CMK (cell line): ENCODE measurements around the gene ALDH2.
"Not testable (repeated sequence)": the region's sequence is repeated elsewhere in the genome, so short reads cannot be mapped to it uniquely, and the experiment has no call there.

Source experiments
- DNase-seq: peaks from one replicate; pipeline ENCODE4 v3.0.0-alpha.2; 2010; ENCODE audit warnings: low read depth

Gene ALDH2

GRCh38 chr12:111827907-111828306, 61.2 kb downstream of the ALDH2 start:
- no peak for DNase-seq

DNA sequence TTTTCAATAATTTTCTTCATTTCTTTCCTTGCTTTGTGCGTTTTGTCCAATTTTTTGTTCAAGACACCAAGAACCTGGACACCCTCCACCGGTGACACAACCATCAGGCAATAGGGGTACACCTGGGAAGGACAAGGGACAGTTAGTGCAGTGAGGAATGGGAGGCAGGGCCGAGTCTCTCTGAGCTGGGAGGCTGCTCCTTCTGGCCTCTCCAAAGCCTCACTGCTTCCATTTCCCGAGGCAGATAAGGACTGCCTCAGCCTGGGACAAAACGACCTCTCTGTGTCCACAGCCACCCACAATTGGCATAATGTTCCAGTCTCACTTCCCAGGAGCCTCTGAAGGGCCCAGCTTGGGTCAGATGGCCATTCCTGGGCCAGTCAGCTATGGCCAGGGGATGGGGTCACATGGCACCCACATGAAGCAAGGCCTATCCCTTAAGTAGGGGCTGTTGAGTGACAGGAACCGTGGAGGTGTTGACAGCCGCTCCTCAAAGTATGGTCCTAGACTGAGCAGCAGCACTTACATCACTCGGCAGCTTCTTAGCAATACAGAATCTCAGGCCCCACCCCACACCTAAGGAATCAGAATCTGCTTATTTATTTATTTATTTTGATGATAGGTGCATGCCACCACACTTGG, 61.7 kb downstream of the ALDH2 start:
- no peak for DNase-seq

DNA sequence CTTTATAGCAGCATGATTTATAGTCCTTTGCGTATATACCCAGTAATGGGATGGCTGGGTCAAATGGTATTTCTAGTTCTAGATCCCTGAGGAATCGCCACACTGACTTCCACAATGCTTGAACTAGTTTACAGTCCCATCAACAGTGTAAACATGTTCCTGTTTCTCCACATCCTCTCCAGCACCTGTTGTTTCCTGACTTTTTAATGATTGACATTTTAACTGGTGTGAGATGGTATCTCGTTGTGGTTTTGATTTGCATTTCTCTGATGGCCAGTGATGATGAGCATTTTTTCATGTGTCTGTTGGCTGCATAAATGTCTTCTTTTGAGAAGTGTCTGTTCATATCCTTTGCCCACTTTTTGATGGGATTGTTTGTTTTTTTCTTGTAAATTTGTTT, 62.9 kb downstream of the ALDH2 start:
- not testable (repeated sequence) for DNase-seq

- peak; percentile 44 for DNase-seq
Measured at GRCh38 chr12:111834740-111835386, 68.1 kb downstream of the ALDH2 start.

DNA sequence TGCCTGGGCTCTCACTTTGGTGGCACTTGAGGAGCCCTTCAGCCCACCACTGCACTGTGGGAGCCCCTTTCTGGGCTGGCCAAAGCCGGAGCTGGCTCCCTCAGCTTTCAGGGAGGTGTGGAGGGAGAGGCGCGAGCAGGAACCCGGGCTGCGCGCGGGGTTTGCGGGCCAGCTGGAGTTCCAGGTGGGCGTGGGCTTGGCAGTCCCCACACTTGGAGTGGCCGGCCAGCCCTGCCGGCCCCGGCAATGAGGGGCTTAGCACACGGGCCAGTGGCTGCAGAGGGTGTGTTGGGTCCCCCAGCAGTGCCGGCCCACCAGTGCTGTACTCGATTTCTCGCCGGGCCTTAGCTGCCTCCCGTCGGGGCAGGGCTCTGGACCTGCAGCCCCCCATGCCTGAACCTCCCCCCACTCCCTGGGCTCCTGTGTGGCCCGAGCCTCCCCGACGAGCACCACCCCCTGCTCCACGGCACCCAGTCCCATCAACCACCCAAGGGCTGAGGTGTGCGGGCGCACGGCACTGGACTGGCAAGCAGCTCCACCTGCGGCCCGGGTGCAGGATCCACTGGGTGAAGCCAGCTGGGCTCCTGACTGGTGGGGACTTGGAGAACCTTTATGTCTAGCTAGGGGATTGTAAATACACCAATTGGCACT, 68.9 kb downstream of the ALDH2 start:
- DNase-seq: not testable (repeated sequence)

GRCh38 chr12:111838353-111838752, 71.6 kb downstream of the ALDH2 start:
- DNase-seq: no peak

DNA sequence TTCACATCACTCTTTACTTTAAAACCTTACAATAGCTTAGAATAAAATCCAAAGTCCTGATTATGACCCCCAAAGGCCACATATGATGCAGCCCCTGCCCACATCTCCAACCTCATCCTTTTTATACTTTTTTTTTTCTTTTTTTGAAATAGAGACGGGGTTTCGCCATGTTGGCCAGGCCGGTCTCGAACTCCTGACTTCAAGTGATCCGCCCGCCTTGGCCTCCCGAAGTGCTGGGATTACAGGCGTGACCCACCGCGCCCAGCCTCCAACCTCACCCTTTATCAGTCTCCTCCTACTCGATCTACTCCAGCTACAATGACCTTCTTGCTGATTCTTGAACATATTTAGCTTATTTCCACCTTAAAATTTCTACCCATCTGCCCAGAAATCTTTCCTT, 74.1 kb downstream of the ALDH2 start:
- no peak for DNase-seq

- DNase-seq: no peak
Measured at GRCh38 chr12:111841236-111841749, 74.6 kb downstream of the ALDH2 start.

DNA sequence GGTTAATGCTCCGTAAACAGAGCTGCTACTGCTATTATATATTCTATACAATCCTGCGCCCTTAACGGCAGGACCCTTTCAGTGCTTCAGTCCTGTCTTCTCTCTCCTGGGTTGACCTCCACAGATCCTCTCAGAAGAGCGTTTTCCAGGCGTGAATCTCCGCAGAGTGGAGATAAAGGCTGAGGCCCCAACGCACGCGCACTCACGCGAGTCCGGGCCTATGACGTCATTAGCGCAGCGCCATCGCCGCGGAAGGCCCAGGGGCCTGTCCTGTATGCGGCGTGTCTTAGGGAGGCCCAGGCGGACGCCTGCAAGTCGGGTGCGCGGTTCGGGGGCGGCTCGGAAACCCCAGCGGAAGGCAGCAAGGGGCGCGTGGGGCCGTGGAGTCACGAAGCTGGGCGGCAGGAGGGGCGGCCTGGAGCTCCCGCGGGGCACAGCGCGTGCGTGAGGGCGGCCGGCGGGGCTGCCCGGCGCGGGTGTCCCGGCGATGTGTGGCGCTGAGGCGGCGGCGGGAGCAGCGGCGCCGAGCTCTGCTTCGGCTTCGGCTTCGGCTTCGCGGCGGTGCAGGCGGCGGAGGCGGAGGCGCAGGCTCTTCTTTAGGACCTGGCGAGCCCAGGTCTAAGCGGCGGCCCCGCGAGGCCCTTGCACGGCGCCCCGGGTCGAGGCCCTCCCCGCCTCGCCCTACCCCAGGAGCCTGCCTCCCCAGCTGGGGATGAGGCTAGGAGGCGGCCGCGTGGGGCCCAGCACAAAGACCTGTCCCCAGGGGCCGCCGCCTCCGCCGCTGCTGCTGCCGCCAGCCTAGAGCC, 75.2 kb downstream of the ALDH2 start, which contains the start of gene MAPKAPK5:
MAPKAPK5 (plus strand) TSS at position 479 of the 806 bp plus-strand sequence. CDS start 506 bp downstream, outside the sequence.
- DNase-seq: peak; percentile 92

DNA sequence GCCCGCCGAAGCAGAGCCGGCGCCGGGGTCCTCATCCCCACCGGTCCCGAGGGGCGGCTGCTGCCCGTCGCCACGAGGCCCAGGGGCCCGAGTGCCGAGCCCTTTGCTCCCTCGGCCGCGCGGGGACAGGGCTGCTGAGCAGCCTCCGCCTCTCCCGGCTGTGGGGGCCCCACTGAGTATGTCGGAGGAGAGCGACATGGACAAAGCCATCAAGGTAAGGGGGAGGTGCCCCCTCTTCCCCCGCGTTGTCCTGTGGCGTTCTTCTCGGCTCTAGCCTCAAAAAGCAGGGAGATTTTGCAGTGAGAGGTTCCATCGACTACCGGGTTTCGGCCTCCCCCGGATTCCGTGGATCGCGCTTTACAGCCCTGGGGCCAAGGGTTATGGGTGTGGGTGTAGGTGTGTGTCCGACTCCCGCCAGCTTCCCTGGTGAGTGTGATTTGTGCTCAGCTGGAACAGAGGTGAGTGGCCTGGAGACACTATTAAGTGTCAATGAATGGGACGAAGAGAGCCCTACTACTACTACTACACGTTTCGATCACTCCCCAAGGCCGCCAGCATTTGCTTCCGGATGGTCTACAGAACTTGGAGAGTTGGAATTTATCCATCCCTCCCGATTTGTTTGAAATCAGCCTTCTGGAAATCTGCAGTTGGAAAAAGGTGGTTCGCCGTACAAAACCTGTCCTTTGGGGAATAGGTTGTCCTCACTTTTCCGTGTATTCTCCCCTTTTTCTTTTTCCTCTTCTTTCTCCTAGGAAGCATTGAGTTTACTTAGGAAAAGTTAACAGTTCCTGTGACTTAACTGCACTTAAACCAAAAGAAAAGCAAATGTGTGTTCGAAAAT, 76.0 kb downstream of the ALDH2 start:
- DNase-seq: no peak

GRCh38 chr12:111846016-111846415, 79.3 kb downstream of the ALDH2 start:
- DNase-seq: no peak

DNA sequence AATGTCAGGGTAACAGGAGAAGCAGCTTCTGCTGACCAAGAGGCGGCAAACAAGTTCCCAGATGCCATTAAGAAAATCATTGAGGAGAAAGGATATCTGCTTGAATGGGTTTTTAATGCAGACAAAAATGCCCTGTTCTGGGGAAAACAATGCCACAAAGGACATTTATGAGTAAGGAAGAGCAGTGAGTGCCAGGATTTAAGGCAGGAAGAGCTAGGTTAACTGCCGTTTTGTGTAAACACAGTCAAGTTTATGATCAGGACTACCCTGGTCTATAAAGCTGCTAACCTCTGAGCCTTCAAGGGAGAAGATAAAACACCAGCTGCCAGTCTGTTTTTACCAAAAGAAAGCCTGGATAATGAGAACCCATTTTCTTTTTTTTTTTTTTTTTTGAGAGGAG, 83.8 kb downstream of the ALDH2 start:
- DNase-seq: no peak

- no peak for DNase-seq
Measured at GRCh38 chr12:111858186-111858585, 91.5 kb downstream of the ALDH2 start.

DNA sequence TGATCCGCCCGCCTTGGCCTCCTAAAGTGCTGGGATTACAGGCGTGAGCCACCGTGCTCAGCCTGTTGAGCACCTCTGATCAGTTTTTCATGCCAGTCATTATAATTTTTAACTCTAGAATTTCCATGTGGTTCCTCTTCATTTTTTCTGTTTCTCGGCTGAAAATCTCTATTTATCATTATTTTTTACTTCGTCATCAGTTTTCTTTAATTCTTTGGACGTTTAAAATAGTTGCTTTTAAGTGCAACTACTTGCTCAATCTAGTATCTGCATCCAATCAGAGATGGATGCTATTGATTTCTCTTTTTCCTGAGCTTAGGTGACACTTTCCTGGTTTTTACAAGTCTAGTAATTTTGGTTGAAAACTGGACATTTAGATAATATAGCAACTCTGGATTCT, 92.0 kb downstream of the ALDH2 start:
- DNase-seq: no peak

- DNase-seq: no peak
Measured at GRCh38 chr12:111864913-111865312, 98.2 kb downstream of the ALDH2 start.
